LNCaP clone FGC (cell line): ENCODE results near the gene LMBR1.
A peak's percentile ranks its signal among the peaks of the same experiment; 100 is the strongest.
"Not testable (repeated sequence)": the region's sequence is repeated elsewhere in the genome, so short reads cannot be mapped to it uniquely, and the experiment has no call there.

Experiments
- DNase-seq: peaks from one replicate; pipeline ENCODE4 v3.0.0-alpha.2; 2011; ENCODE audit warnings: low read depth
- H3K4me3 ChIP-seq: 2 replicates; pipeline ENCODE4 v1.5.1; 2011; ENCODE audit warnings: mild to moderate bottlenecking, low read depth, low read length, control low read depth
- CTCF ChIP-seq: IDR thresholded peaks from 2 replicates; pipeline ENCODE4 v1.5.1; 2012; ENCODE audit warnings: mild to moderate bottlenecking; ENCODE audit not compliant: control insufficient read depth, insufficient read depth; ENCODE audit errors: extremely low read depth

The LMBR1 gene

GRCh38 chr7:156892821-156893706, at the start of gene LMBR1:
LMBR1 (minus strand) TSS chr7:156893183; CDS start chr7:156892993, 190 bp downstream.
- DNase-seq: peak; percentile 71
- 0 out of 2 replicates have a peak, but pooled peaks have one; percentile 13 for TF ChIP-seq CTCF
- H3K4me3 ChIP-seq: peak within 1 kb of the TSS; percentile 90

GRCh38 chr7:156942708-156943090, 49.7 kb upstream of the LMBR1 start:
- no peak for DNase-seq
- no peak for TF ChIP-seq CTCF
- no peak overlapping the region for H3K4me3 ChIP-seq

GRCh38 chr7:156941393-156942182, 48.6 kb upstream of the LMBR1 start:
- no peak overlapping the region for H3K4me3 ChIP-seq
- TF ChIP-seq CTCF: no peak
- DNase-seq: no peak

- TF ChIP-seq CTCF: no peak
- DNase-seq: no peak
- no peak overlapping the region for H3K4me3 ChIP-seq
Observed at GRCh38 chr7:156940421-156941122, 47.6 kb upstream of the LMBR1 start.

GRCh38 chr7:156936766-156937165, 43.8 kb upstream of the LMBR1 start:
- not testable (repeated sequence) for DNase-seq, H3K4me3 ChIP-seq

GRCh38 chr7:156935250-156935649, 42.3 kb upstream of the LMBR1 start:
- no peak for DNase-seq
- no peak for TF ChIP-seq CTCF
- no peak overlapping the region for H3K4me3 ChIP-seq

- no peak for TF ChIP-seq CTCF
- 0 out of 2 replicates have a peak overlapping the region, but pooled peaks have one; percentile 14 for H3K4me3 ChIP-seq
- peak; percentile 92 for DNase-seq
Observed at GRCh38 chr7:156932006-156932405, 39.0 kb upstream of the LMBR1 start.
